ENCODE results near the gene MBP.

Gene MBP

DNA sequence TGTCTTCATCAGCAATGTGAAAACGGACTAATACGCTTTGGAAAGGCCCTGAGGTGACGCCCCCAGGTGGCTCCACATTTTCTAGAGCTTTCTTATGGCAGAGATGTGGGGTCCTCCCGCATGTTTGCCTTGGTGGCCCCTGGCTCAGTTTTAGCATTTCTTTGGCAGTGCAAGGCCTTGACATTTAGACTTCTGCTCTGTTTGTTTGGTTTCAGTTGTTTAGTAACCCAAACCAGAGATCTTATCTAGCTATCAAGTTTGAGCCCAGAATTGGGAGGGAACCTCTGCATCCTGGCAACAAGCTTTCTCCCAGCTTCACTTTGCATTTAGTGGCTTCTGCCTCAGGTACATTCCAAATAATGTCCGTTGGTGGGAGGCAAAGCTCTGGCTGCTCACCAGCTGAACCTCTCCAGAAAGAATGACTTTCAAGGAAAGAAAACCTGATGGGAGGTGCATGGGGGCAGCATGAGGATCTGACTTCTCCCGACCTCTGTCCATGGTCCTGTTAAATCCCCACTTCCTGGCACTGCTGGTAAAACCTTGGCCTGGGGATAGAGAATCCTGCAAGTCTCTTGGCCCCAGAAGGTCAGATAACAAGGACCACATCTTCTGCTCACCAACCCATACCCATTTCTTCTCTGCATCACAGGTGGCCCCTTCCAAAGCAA lies 12.0 kb upstream of the MBP start:
- TF ChIP-seq FOXP2 (optimal IDR thresholded peaks at IDR 0.05; ENCODE audit: borderline replicate concordance, extremely low read depth, extremely low read length, insufficient read depth): no peak
- no peak for TF ChIP-seq TAF1 (IDR thresholded peaks at IDR 0.05; ENCODE audit: borderline replicate concordance, insufficient read depth, low read length)
- no peak for TF ChIP-seq SIN3A (IDR thresholded peaks at IDR 0.05; ENCODE audit: borderline replicate concordance, insufficient read depth, low read length)
- no peak for TF ChIP-seq POLR2AphosphoS5 (IDR thresholded peaks at IDR 0.05; ENCODE audit: low read depth, low read length)
- TF ChIP-seq, protein P1, sequence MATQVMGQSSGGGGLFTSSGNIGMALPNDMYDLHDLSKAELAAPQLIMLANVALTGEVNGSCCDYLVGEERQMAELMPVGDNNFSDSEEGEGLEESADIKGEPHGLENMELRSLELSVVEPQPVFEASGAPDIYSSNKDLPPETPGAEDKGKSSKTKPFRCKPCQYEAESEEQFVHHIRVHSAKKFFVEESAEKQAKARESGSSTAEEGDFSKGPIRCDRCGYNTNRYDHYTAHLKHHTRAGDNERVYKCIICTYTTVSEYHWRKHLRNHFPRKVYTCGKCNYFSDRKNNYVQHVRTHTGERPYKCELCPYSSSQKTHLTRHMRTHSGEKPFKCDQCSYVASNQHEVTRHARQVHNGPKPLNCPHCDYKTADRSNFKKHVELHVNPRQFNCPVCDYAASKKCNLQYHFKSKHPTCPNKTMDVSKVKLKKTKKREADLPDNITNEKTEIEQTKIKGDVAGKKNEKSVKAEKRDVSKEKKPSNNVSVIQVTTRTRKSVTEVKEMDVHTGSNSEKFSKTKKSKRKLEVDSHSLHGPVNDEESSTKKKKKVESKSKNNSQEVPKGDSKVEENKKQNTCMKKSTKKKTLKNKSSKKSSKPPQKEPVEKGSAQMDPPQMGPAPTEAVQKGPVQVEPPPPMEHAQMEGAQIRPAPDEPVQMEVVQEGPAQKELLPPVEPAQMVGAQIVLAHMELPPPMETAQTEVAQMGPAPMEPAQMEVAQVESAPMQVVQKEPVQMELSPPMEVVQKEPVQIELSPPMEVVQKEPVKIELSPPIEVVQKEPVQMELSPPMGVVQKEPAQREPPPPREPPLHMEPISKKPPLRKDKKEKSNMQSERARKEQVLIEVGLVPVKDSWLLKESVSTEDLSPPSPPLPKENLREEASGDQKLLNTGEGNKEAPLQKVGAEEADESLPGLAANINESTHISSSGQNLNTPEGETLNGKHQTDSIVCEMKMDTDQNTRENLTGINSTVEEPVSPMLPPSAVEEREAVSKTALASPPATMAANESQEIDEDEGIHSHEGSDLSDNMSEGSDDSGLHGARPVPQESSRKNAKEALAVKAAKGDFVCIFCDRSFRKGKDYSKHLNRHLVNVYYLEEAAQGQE (IDR thresholded peaks at IDR 0.05; ENCODE audit: insufficient read depth in 1 of 2, low read depth in 2 of 2, low read length in 2 of 2): peak; percentile 85 to 92

DNA sequence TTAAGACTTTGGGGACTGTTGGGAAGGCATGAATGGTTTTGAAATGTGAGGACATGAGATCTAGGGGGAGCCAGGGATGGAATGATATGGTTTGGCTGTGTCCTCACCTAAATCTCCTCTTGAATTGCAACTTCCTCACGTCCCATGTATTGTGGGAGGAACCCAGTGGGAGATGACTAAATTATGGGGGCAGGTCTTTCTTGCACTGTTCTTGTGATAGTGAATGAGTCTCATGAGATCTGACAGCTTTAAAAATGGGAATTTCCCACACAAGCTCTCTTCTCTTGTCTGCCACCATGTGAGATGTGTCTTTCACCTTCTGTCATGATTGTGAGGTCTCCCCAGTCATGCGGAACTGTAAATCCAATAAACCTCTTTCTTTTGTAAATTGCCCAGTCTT lies 11.5 kb upstream of the MBP start:
- no peak for TF ChIP-seq SIN3A (IDR thresholded peaks at IDR 0.05; ENCODE audit: borderline replicate concordance, insufficient read depth, low read length)
- TF ChIP-seq POLR2AphosphoS5 (IDR thresholded peaks at IDR 0.05; ENCODE audit: low read depth, low read length): no peak
- TF ChIP-seq, protein P1 (IDR thresholded peaks at IDR 0.05; ENCODE audit: insufficient read depth in 1 of 2, low read depth in 2 of 2, low read length in 2 of 2): no peak
- TF ChIP-seq TAF1 (IDR thresholded peaks at IDR 0.05; ENCODE audit: borderline replicate concordance, insufficient read depth, low read length): no peak
- no peak for TF ChIP-seq FOXP2 (optimal IDR thresholded peaks at IDR 0.05; ENCODE audit: borderline replicate concordance, extremely low read depth, extremely low read length, insufficient read depth)

DNA sequence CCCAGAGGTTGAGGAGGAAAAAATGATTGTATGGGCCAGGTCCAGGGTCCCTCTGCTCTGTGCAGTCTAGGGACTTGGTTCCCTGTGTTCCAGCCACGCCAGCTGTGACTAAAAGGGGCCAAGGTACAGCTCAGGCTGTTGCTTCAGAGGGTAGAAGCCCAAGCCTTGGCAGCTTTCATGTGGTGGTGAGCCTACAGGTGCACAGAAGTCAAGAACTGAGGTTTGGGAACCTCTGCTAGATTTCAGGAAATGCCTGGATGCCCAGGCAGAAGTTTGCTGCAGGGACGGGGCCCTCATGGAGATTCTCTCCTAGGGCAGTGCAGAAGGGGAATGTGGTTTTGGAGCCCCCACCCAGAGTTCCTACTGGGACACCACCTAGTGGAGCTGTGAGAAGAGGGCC lies 10.6 kb upstream of the MBP start:
- TF ChIP-seq, protein P1 (IDR thresholded peaks at IDR 0.05; ENCODE audit: insufficient read depth in 1 of 2, low read depth in 2 of 2, low read length in 2 of 2): no peak
- TF ChIP-seq SIN3A (IDR thresholded peaks at IDR 0.05; ENCODE audit: borderline replicate concordance, insufficient read depth, low read length) (no peak), FOXP2 (optimal IDR thresholded peaks at IDR 0.05; ENCODE audit: borderline replicate concordance, extremely low read depth, extremely low read length, insufficient read depth) (no peak), TAF1 (IDR thresholded peaks at IDR 0.05; ENCODE audit: borderline replicate concordance, insufficient read depth, low read length) (no peak)

DNA sequence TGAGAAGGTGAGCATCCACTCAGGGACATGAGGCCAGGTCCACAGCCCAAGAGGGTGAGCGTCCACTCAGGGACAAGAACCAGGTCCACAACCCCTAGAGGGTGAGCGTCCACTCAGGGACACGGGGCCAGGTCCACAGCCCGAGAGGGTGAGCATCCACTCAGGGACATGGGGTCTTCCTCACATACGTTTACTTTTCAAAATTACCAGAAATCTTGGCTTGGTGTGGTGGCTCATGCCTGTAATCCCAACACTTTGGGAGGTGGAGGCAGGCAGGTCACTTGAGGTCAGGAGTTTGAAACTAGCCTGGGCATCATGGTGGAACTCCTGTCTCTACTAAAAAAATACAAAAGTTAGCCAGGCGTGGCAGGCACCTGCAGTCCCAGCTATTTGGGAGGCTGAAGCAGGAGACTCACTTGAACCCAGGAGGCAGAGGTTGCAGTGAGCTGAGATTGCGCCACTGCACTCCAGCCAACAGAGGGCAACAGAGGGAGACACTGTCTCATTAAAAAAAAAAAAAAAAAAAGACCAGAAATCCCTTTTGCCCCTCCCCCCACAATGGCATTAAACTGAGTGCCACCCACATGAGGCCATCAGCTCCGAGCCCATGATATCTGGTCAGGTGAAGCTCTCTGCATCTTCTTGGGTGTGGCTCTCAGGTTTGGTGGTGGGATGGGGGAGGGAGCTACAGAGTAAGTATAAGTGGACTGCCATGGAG lies 9.0 kb upstream of the MBP start:
- no peak for TF ChIP-seq TAF1 (IDR thresholded peaks at IDR 0.05; ENCODE audit: borderline replicate concordance, insufficient read depth, low read length)
- TF ChIP-seq SIN3A (IDR thresholded peaks at IDR 0.05; ENCODE audit: borderline replicate concordance, insufficient read depth, low read length): no peak
- TF ChIP-seq FOXP2 (optimal IDR thresholded peaks at IDR 0.05; ENCODE audit: borderline replicate concordance, extremely low read depth, extremely low read length, insufficient read depth): no peak
- TF ChIP-seq POLR2AphosphoS5 (IDR thresholded peaks at IDR 0.05; ENCODE audit: low read depth, low read length): no peak
- TF ChIP-seq, protein P1 (IDR thresholded peaks at IDR 0.05; ENCODE audit: insufficient read depth in 1 of 2, low read depth in 2 of 2, low read length in 2 of 2): no peak

All from PFSK-1 (cell line).